C4-2B (cell line): ENCODE measurements around the gene RAB11A.

ENCODE experiments used
- ZFX ChIP-seq: fragments of 450-650 bp; IDR thresholded peaks from 2 replicates; pipeline ENCODE4 v1.6.1; 2017
- TF ChIP-seq, protein P1 (sequence below): fragments of 450-650 bp; conservative IDR thresholded peaks from 2 replicates; pipeline ENCODE4 v1.5.1; 2017; ENCODE audit warnings: mild to moderate bottlenecking

DNA sequence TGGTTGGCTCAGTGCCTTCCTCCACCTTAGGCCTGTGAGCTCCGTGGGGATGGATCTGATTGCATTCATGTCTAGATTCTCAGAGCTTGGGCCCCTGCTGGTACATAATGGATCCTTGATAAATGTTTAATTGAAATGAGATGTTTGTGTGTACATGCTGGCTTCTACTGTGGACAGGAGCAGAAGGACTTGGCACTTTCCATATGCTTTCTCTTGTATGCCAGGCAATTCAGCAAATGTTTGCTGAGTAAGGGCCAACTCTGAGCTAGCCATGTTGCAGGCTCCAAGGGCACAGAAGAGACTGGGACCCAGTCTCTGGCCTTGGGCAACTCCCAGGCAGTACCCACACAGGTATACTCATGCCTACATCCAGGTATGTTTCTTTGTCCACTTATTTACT lies 67.0 kb downstream of the RAB11A start:
- TF ChIP-seq, protein P1, sequence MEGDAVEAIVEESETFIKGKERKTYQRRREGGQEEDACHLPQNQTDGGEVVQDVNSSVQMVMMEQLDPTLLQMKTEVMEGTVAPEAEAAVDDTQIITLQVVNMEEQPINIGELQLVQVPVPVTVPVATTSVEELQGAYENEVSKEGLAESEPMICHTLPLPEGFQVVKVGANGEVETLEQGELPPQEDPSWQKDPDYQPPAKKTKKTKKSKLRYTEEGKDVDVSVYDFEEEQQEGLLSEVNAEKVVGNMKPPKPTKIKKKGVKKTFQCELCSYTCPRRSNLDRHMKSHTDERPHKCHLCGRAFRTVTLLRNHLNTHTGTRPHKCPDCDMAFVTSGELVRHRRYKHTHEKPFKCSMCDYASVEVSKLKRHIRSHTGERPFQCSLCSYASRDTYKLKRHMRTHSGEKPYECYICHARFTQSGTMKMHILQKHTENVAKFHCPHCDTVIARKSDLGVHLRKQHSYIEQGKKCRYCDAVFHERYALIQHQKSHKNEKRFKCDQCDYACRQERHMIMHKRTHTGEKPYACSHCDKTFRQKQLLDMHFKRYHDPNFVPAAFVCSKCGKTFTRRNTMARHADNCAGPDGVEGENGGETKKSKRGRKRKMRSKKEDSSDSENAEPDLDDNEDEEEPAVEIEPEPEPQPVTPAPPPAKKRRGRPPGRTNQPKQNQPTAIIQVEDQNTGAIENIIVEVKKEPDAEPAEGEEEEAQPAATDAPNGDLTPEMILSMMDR, result no peak
- TF ChIP-seq ZFX, result no peak
